Vein endothelial cell (primary cell): ENCODE data around the gene AADAC. TPM values are rescaled to one million over a fixed set of nuclear protein-coding genes. Genes with fewer than 3 reads are reported as not detected.

ENCODE experiments used
- total RNA-seq: library from RNA; depleted of rRNA; stranded (reverse); fragments of >200 nt; gene quantifications from 2 replicates; pipeline ENCODE4 v1.2.3, GENCODE V29; 2012

AADAC gene, protein sequence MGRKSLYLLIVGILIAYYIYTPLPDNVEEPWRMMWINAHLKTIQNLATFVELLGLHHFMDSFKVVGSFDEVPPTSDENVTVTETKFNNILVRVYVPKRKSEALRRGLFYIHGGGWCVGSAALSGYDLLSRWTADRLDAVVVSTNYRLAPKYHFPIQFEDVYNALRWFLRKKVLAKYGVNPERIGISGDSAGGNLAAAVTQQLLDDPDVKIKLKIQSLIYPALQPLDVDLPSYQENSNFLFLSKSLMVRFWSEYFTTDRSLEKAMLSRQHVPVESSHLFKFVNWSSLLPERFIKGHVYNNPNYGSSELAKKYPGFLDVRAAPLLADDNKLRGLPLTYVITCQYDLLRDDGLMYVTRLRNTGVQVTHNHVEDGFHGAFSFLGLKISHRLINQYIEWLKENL
- total RNA-seq = 0.33 and 0.86 TPM in 2 replicates

DNA sequence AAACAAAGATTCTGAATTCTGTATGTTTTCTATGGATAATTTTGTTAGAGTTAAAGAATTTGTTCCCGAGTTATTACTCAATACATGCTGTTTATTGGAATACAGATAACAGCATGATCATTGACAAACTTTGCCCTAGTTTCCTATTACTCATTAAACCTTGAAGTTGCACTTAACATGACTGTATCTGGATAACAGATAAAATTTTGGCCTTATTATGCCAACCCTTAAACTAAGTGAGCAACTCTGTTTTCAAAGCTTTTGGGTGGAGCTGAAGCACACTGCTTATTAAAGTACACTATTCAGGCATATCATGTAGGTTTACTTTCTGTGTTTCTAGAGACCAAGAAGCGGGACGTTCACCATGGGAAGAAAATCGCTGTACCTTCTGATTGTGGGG is at the start of gene AADAC:
AADAC (plus strand) TSS at position 318 of the 400 bp plus-strand sequence; CDS start at position 365, 47 bp downstream.

DNA sequence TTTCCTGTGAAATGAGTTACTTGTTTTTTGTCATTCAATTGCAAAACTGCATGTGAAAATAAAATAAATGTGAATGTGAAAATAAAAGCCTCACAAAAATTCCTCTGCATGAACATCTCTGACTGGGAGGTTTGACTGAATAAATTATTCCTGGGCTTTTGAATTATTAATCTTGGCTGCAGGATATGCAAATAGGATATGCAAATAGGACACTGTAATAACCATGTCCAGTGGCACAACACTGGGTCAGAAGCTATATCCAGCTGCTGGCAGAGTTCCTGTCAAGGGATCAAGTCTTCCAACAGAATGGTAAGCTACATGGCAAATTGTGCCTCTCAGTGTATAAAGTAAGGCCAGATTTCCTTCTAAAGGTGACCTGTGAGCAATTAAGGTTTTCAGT is 59.5 kb downstream of the AADAC start, which contains the start of gene SUCNR1:
SUCNR1 (plus strand) TSS at position 246 of the 400 bp plus-strand sequence. CDS start 6,250 bp downstream, outside the sequence.

Other genes starting within 250 kb of the AADAC start
- not detected in 2 replicates for gene AADACL2, start 80.2 kb upstream of the AADAC start, total RNA-seq
- gene SUCNR1, start 59.5 kb downstream of the AADAC start, total RNA-seq = 0.10 TPM in 1 of 2 replicates, not detected in the other